Activated T-cell treated with anti-CD3 and anti-CD28 coated beads for 4 hours (primary cell): ENCODE results near the gene LBR.
A peak's percentile ranks its signal among the peaks of the same experiment; 100 is the strongest.
"Not testable (repeated sequence)": the region's sequence is repeated elsewhere in the genome, so short reads cannot be mapped to it uniquely, and the experiment has no call there.

ENCODE experiments used
- DNase-seq: peaks from one replicate; pipeline ENCODE4 v3.0.0-alpha.2; 2020

LBR gene

GRCh38 chr1:225427235-225428067, at the start of gene LBR:
Gene LBR, minus strand, starts transcription at chr1:225428038. Its CDS starts 3,963 bp downstream, at chr1:225424075.
- no peak for DNase-seq

- no peak for DNase-seq
Observed at GRCh38 chr1:225477296-225477911, 49.6 kb upstream of the LBR start.

GRCh38 chr1:225476538-225476988, 48.7 kb upstream of the LBR start:
- no peak for DNase-seq

- DNase-seq, result no peak
Observed at GRCh38 chr1:225476100-225476511, 48.3 kb upstream of the LBR start.

- DNase-seq, result peak; percentile 57
Observed at GRCh38 chr1:225474986-225475820, 47.4 kb upstream of the LBR start.

- DNase-seq, result no peak
Observed at GRCh38 chr1:225474439-225474985, 46.7 kb upstream of the LBR start.

GRCh38 chr1:225473676-225474438, 46.0 kb upstream of the LBR start:
- DNase-seq, result not testable (repeated sequence)

- not testable (repeated sequence) for DNase-seq
Observed at GRCh38 chr1:225473266-225473665, 45.4 kb upstream of the LBR start.

GRCh38 chr1:225471453-225472301, 43.8 kb upstream of the LBR start:
- no peak for DNase-seq

GRCh38 chr1:225471109-225471452, 43.2 kb upstream of the LBR start:
- DNase-seq, result no peak

GRCh38 chr1:225470211-225471108, 42.6 kb upstream of the LBR start:
- DNase-seq, result no peak

- DNase-seq, result no peak
Observed at GRCh38 chr1:225469051-225469450, 41.2 kb upstream of the LBR start.

- no peak for DNase-seq
Observed at GRCh38 chr1:225468270-225469020, 40.6 kb upstream of the LBR start.

GRCh38 chr1:225467193-225468020, 39.6 kb upstream of the LBR start:
- DNase-seq, result peak; percentile 58

- no peak for DNase-seq
Observed at GRCh38 chr1:225466848-225467192, 39.0 kb upstream of the LBR start.

GRCh38 chr1:225465793-225466517, 38.1 kb upstream of the LBR start:
- no peak for DNase-seq

- DNase-seq, result no peak
Observed at GRCh38 chr1:225464851-225465792, 37.3 kb upstream of the LBR start.
